GM18505 (cell line): ENCODE data around the gene ABCG5.

ENCODE experiments used
- ATAC-seq: cut with Tn5 transposase; IDR thresholded peaks from one replicate; pipeline ENCODE4 v1.9.1; 2021; ENCODE audit not compliant: unreplicated experiment
- POLR2A ChIP-seq: IDR thresholded peaks from 4 replicates; pipeline ENCODE4 v1.6.1; 2011; ENCODE audit warnings: borderline replicate concordance; ENCODE audit not compliant: insufficient read depth, insufficient read length; ENCODE audit errors: extremely low read depth

ABCG5 gene

GRCh38 chr2:43853141-43854081 lies 14.8 kb upstream of the ABCG5 start:
- no peak for TF ChIP-seq POLR2A

GRCh38 chr2:43852196-43852730 lies 13.6 kb upstream of the ABCG5 start:
- TF ChIP-seq POLR2A, result no peak

More at GRCh38 chr2:43853141-43854081, 14.8 kb upstream of the ABCG5 start:
- ATAC-seq, result no peak

GRCh38 chr2:43851011-43851980 lies 12.7 kb upstream of the ABCG5 start:
- no peak for TF ChIP-seq POLR2A
- ATAC-seq, result no peak

More at GRCh38 chr2:43852196-43852730, 13.6 kb upstream of the ABCG5 start:
- ATAC-seq, result no peak

- ATAC-seq, result no peak
Measured at GRCh38 chr2:43848214-43848613, 9.6 kb upstream of the ABCG5 start.

GRCh38 chr2:43846140-43846793 lies 7.6 kb upstream of the ABCG5 start:
- TF ChIP-seq POLR2A, result no peak
- ATAC-seq, result no peak

More at GRCh38 chr2:43848214-43848613, 9.6 kb upstream of the ABCG5 start:
- TF ChIP-seq POLR2A, result no peak

GRCh38 chr2:43845181-43845580 lies 6.5 kb upstream of the ABCG5 start:
- no peak for TF ChIP-seq POLR2A
- ATAC-seq, result no peak

GRCh38 chr2:43842866-43843226 lies 4.2 kb upstream of the ABCG5 start:
- TF ChIP-seq POLR2A, result no peak
- no peak for ATAC-seq

GRCh38 chr2:43841949-43842865 lies 3.6 kb upstream of the ABCG5 start:
- no peak for TF ChIP-seq POLR2A
- no peak for ATAC-seq

- no peak for ATAC-seq
- no peak for TF ChIP-seq POLR2A
Measured at GRCh38 chr2:43840965-43841364, 2.3 kb upstream of the ABCG5 start.

- no peak for TF ChIP-seq POLR2A
- ATAC-seq, result no peak
Measured at GRCh38 chr2:43839776-43840564, 1.3 kb upstream of the ABCG5 start.
